Mucosa of descending colon (tissue), 3 donors: ENCODE data around the gene PAFAH1B1. TPM values are rescaled to one million over a fixed set of nuclear protein-coding genes. Genes with fewer than 3 reads are reported as not detected.

Experiments used
- ATAC-seq: fragments of 200-7000 bp; cut with Tn5 transposase; one replicate; pipeline ENCODE4 v1.9.1; 2020; ENCODE audit warnings: mild to moderate bottlenecking, moderate library complexity
- DNase-seq, 3 donors: peaks; one replicate each; pipeline ENCODE4 v3.0.0-alpha.2; 2020
- H3K36me3 ChIP-seq: fragments of 200-600 bp; one replicate; pipeline ENCODE4 v1.8.0; 2021; ENCODE audit warnings: low read depth, mild to moderate bottlenecking
- H3K4me1 ChIP-seq: fragments of 200-600 bp; one replicate; pipeline ENCODE4 v1.8.0; 2021; ENCODE audit warnings: low read depth, mild to moderate bottlenecking
- H3K4me3 ChIP-seq: fragments of 200-600 bp; one replicate; pipeline ENCODE4 v1.8.0; 2021; ENCODE audit warnings: mild to moderate bottlenecking
- H3K9me3 ChIP-seq: fragments of 200-600 bp; one replicate; pipeline ENCODE4 v1.8.0; 2021; ENCODE audit warnings: mild to moderate bottlenecking
- intact Hi-C, 2 donors: fragments of 100-400 bp; cut with DNase I in 1 of 2; cut with micrococcal nuclease in 1 of 2; formaldehyde crosslinking; loops; one replicate each; pipeline versions ENCODE4 v1.11.0 to v1.11.1; 2022; cut with DNase I, micrococcal nuclease
- total RNA-seq, 3 donors: library from RNA; stranded (reverse); fragmentation: NEBNext Ultra II Directional in 2 of 3; extraction: Animal tissue kit (Norgen Biotek cat#: 25700) in 2 of 3; gene quantifications; one replicate each; pipeline versions ENCODE4 v1.2.1 to v1.2.4, GENCODE V29; 2021 to 2023
- TF ChIP-seq, protein P1 (sequence below): fragments of 200-600 bp; IDR thresholded peaks from one replicate; pipeline ENCODE4 v1.8.0; 2022; ENCODE audit warnings: antibody characterized with exemption, mild to moderate bottlenecking
- donor health status: DM: no; HTN: no; CAD: no; lungs with moderate emphysema.
- donor health status: DM: no; HTN: no; CAD: no.
- donor health status: DM: no; HTN: yes; CAD: no.

The PAFAH1B1 gene
- total RNA-seq, 3 donors from 2014 or later: 108 to 142 (median 112) TPM

DNA sequence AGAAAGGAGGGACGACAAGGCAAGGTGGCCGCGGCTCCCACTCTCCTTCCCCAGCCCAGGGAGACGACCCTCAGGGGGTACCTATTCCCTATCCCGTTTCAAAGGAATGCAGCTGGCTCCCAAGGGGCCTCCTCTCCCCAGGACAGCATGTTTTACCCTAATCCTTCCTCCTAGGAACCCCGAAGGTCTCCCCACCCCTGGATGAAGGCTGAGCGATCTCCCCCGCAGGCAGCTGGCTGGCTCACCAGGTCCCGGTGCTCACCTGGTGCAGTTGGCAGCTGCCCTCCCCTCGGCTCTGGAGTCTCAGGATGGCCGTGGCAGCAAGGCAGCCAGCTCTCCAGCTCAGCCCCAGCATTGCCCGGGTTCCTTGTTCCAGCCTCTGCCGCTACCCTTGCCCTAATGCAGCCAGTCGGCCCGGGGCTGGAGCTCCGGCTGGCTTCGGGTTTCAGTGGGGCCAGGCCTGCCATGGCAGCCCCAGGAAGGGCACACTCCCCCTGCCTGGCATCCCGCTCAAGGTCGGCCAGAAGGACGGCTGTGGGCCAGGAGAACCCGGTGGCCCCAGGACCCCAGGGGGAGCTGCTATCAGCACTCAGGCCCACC is 113.6 kb downstream of the PAFAH1B1 start:
- TF ChIP-seq, protein P1, sequence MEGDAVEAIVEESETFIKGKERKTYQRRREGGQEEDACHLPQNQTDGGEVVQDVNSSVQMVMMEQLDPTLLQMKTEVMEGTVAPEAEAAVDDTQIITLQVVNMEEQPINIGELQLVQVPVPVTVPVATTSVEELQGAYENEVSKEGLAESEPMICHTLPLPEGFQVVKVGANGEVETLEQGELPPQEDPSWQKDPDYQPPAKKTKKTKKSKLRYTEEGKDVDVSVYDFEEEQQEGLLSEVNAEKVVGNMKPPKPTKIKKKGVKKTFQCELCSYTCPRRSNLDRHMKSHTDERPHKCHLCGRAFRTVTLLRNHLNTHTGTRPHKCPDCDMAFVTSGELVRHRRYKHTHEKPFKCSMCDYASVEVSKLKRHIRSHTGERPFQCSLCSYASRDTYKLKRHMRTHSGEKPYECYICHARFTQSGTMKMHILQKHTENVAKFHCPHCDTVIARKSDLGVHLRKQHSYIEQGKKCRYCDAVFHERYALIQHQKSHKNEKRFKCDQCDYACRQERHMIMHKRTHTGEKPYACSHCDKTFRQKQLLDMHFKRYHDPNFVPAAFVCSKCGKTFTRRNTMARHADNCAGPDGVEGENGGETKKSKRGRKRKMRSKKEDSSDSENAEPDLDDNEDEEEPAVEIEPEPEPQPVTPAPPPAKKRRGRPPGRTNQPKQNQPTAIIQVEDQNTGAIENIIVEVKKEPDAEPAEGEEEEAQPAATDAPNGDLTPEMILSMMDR: no peak
- DNase-seq (peak in 2 of 3 donors; percentile 32 to 40), ATAC-seq (no peak)
- Histone ChIP-seq H3K36me3 (peaks cover 16% of the 10 kb centered on the region), H3K9me3 (no peaks in the 10 kb centered on the region), H3K4me3 (no peak overlapping the region), H3K4me1 (peaks cover 37% of the 10 kb centered on the region)
- intact Hi-C loops: no loop called here

- Histone ChIP-seq H3K4me3 (no peak overlapping the region), H3K36me3 (peaks cover 6% of the 10 kb centered on the region), H3K9me3 (no peaks in the 10 kb centered on the region), H3K4me1 (peaks cover 37% of the 10 kb centered on the region)
- intact Hi-C loops: no loop called here
- ATAC-seq (no peak), DNase-seq (peak; percentile 49 to 60 (median 58))
- TF ChIP-seq, protein P1: no peak
These were observed 114.5 kb downstream of the PAFAH1B1 start for GRCh38 chr17:2707721-2708584.

GRCh38 chr17:2708585-2709182 is 115.2 kb downstream of the PAFAH1B1 start:
- TF ChIP-seq, protein P1: no peak
- Histone ChIP-seq H3K36me3 (peaks cover 4% of the 10 kb centered on the region), H3K4me3 (peak overlapping the region; percentile 0), H3K4me1 (peaks cover 40% of the 10 kb centered on the region), H3K9me3 (no peaks in the 10 kb centered on the region)
- ATAC-seq (no peak), DNase-seq (peak in 2 of 3 donors; percentile 48 to 62)
- intact Hi-C loops: no loop called here

GRCh38 chr17:2709183-2709661 is 115.8 kb downstream of the PAFAH1B1 start:
- Histone ChIP-seq H3K4me3 (peak overlapping the region; percentile 0), H3K9me3 (no peaks in the 10 kb centered on the region), H3K4me1 (peaks cover 44% of the 10 kb centered on the region), H3K36me3 (peaks cover 4% of the 10 kb centered on the region)
- peak; percentile 72 for ATAC-seq
- intact Hi-C loops: no loop called here
- TF ChIP-seq, protein P1: no peak
- DNase-seq: peak; percentile 86 to 91 (median 88)

DNA sequence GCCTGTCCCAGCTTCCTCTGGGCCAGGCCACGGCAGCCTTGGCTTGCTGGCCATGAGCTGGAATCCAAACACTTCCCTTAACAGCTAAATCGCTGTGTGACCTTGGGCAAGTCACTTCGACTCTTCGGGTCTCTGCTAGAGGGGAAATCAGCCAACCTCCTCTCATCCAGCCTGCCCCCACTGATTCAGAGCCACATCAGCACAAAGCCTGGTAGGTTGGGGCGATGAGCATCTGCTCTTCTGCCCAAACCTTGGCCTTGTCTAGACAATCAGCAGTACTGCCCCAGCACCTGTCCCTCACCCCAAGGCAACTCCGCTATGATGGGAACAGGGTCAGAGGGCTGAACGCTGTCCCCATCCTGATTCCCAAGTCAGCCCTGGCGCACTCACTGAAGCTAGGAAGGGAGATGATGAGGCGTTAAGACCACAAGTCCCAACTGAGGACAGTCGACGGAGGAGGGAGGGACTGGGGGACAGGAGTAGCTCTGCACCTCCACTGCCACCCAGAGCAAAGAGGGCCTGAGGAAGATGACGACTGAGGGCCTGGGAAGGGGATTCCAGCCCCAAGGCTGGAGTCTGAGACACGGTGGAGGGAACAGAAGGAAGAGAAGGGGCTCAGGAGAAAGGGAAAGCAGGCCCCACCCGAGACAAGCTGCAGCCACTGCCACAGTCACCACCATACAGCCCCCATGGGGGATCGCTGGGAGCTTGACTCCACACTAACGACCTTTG is 116.8 kb downstream of the PAFAH1B1 start:
- TF ChIP-seq, protein P1: no peak
- H3K4me3 ChIP-seq: peak overlapping the region; percentile 83
- intact Hi-C loops: no loop called here
- peaks cover 44% of the 10 kb centered on the region for H3K4me1 ChIP-seq
- ATAC-seq (no peak), DNase-seq (peak in 1 of 3 donors; percentile 47)
- no peaks in the 10 kb centered on the region for H3K9me3 ChIP-seq
- H3K36me3 ChIP-seq: peaks cover 4% of the 10 kb centered on the region
